ENCODE measurements around the gene SNAPC5.

DNA sequence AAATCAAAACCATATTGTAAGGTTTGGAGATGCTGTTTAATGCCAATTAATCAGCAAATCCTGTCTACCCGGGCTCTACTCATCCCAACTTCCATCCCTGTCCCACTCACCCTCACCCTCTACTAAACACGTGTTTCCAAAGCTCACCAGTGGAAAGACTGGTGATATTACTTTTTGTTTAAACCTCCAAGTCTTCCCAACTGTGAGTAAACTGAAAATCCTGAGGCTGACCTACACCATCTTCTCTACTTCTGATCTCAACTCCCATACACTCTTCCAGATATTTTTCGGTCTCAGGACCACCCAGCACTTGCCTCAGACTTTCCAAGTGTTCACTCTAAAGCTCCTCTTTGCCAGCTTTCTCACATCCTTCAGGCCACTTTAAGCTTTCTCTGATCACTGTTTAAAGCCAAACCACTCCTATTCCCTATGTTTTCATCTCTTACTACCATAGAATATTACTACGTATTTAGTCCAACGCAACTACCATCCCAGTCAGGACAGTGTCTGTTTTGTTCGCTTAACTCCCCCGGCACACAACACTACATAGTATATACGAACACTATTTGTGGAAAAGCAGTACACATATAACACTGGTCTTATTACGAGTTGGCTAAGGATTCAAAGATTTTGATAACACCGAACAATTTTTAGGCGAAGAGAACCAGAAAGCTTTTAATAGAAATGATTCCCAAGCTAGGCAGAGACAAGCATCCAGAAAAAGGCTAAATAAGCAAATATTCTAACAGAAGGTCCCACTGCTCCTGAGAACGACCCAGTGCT, 6.4 kb upstream of the SNAPC5 start:
- TF ChIP-seq, protein P1, sequence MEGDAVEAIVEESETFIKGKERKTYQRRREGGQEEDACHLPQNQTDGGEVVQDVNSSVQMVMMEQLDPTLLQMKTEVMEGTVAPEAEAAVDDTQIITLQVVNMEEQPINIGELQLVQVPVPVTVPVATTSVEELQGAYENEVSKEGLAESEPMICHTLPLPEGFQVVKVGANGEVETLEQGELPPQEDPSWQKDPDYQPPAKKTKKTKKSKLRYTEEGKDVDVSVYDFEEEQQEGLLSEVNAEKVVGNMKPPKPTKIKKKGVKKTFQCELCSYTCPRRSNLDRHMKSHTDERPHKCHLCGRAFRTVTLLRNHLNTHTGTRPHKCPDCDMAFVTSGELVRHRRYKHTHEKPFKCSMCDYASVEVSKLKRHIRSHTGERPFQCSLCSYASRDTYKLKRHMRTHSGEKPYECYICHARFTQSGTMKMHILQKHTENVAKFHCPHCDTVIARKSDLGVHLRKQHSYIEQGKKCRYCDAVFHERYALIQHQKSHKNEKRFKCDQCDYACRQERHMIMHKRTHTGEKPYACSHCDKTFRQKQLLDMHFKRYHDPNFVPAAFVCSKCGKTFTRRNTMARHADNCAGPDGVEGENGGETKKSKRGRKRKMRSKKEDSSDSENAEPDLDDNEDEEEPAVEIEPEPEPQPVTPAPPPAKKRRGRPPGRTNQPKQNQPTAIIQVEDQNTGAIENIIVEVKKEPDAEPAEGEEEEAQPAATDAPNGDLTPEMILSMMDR (IDR thresholded peaks at IDR 0.05): no peak
- TF ChIP-seq POLR2A (IDR thresholded peaks at IDR 0.05): no peak
